Measurements from ENCODE around the gene DAW1.

GRCh38 chr2:227960317-227960716, 88.9 kb downstream of the DAW1 start:
- no peak for TF ChIP-seq TEAD4 (IDR thresholded peaks at IDR 0.05; ENCODE audit: borderline replicate concordance, insufficient read depth)
- no peak for TF ChIP-seq CTCF (IDR thresholded peaks at IDR 0.05)
- TF ChIP-seq USF2 (IDR thresholded peaks at IDR 0.05; ENCODE audit: borderline replicate concordance, low read depth, low read length), result no peak
- TF ChIP-seq SIN3A (IDR thresholded peaks at IDR 0.05; ENCODE audit: borderline replicate concordance, low read depth, low read length), result no peak
- no peak for TF ChIP-seq FOSL2 (IDR thresholded peaks at IDR 0.05; ENCODE audit: borderline replicate concordance, low read depth)
- no peak for TF ChIP-seq RFX5 (IDR thresholded peaks at IDR 0.05; ENCODE audit: low read length)
- no peak for TF ChIP-seq GABPA (IDR thresholded peaks at IDR 0.05; ENCODE audit: low read depth)
- TF ChIP-seq EP300 (IDR thresholded peaks at IDR 0.05; ENCODE audit: borderline replicate concordance in 1 of 2, low read depth in 1 of 2, low read length in 1 of 2), result no peak
- no peak for TF ChIP-seq SMC3 (IDR thresholded peaks at IDR 0.05; ENCODE audit: low read depth, low read length)
- no peak for TF ChIP-seq REST (IDR thresholded peaks at IDR 0.05; ENCODE audit: low read depth, low read length)
- no peak for TF ChIP-seq CHD2 (IDR thresholded peaks at IDR 0.05; ENCODE audit: low read length, partially characterized antibody)

Data from SK-N-SH (cell line).